ENCODE measurements around the gene IL1B. TPM values are rescaled to one million over a fixed set of nuclear protein-coding genes. Genes with fewer than 3 reads are reported as not detected.

The IL1B gene
- total and polyA plus RNA-seq, 2 experiments from 2014 or later, result 1.1 to 2.4 TPM

GRCh38 chr2:112809112-112809511, 27.5 kb downstream of the IL1B start:
- TF ChIP-seq EZH2phosphoT487 (IDR thresholded peaks at IDR 0.05; ENCODE audit: low read depth, severe bottlenecking, unreplicated experiment) (no peak), CTCF (IDR thresholded peaks at IDR 0.05; ENCODE audit: poor library complexity) (no peak), EZH2 (IDR thresholded peaks at IDR 0.05; ENCODE audit: borderline replicate concordance) (no peak)
- DNase-seq (ENCODE audit: low spot score), result no peak
- peaks cover 3% of the 10 kb centered on the region for H3K4me1 ChIP-seq (ENCODE audit: insufficient read depth)
- H3K79me2 ChIP-seq, result no peaks in the 10 kb centered on the region
- no peaks in the 10 kb centered on the region for H3K9me3 ChIP-seq (ENCODE audit: low read depth)
- H4K20me1 ChIP-seq (ENCODE audit: insufficient read depth, poor library complexity, severe bottlenecking), result no peaks in the 10 kb centered on the region
- H3K4me3 ChIP-seq, result no peak overlapping the region
- H3K27me3 ChIP-seq, result no peaks in the 10 kb centered on the region
- H3K9me2 ChIP-seq (replicated peaks; ENCODE audit: insufficient read depth), result no peaks in the 10 kb centered on the region
- H3K4me2 ChIP-seq, result no peak overlapping the region
- H2AFZ ChIP-seq, result no peak overlapping the region
- H3K27ac ChIP-seq, result no peak overlapping the region
- H3K36me3 ChIP-seq (replicated peaks; ENCODE audit: insufficient read depth, low read depth), result no peaks in the 10 kb centered on the region

- DNase-seq (ENCODE audit: low spot score), result no peak
- no peak overlapping the region for H2AFZ ChIP-seq
- H3K27me3 ChIP-seq, result no peaks in the 10 kb centered on the region
- no peaks in the 10 kb centered on the region for H3K36me3 ChIP-seq (replicated peaks; ENCODE audit: insufficient read depth, low read depth)
- peaks cover 8% of the 10 kb centered on the region for H3K4me1 ChIP-seq (ENCODE audit: insufficient read depth)
- H3K9me2 ChIP-seq (replicated peaks; ENCODE audit: insufficient read depth), result no peaks in the 10 kb centered on the region
- no peak overlapping the region for H3K4me2 ChIP-seq
- no peak overlapping the region for H3K27ac ChIP-seq
- H3K4me3 ChIP-seq, result no peak overlapping the region
- no peak for TF ChIP-seq EZH2 (IDR thresholded peaks at IDR 0.05; ENCODE audit: borderline replicate concordance)
- TF ChIP-seq CTCF (IDR thresholded peaks at IDR 0.05; ENCODE audit: poor library complexity), result no peak
- no peak for TF ChIP-seq EZH2phosphoT487 (IDR thresholded peaks at IDR 0.05; ENCODE audit: low read depth, severe bottlenecking, unreplicated experiment)
- 94% methylated on average over 3 of the region's 3 CpGs for WGBS (ENCODE audit: low lambda C conversion rate, missing lambda C conversion rate)
- no peaks in the 10 kb centered on the region for H3K79me2 ChIP-seq
- H3K9me3 ChIP-seq (ENCODE audit: low read depth), result no peaks in the 10 kb centered on the region
- H4K20me1 ChIP-seq (ENCODE audit: insufficient read depth, poor library complexity, severe bottlenecking), result no peaks in the 10 kb centered on the region
Observed at GRCh38 chr2:112807233-112807807, 29.3 kb downstream of the IL1B start.

DNA sequence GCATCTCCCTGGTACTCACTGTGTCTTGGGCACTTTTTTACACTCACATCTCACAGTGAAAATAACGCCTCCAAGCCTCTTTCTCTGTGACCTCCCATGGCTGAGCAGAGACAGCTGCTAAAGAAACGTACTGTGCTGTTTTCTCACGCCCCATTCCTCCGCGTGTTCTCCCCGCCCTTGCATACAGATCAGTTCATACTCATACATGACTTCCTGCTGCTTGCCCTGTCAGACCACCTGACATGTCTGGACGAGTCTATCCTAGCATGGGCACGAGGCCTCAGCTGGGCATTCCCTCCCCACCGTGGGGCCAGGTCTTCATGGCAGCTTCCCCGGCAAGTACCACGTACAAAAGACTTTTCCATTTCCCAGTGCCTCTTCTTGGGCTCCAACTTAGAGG, 31.0 kb downstream of the IL1B start:
- Histone ChIP-seq H3K4me1 (ENCODE audit: insufficient read depth) (peaks cover 8% of the 10 kb centered on the region), H3K4me2 (no peak overlapping the region), H3K36me3 (replicated peaks; ENCODE audit: insufficient read depth, low read depth) (no peaks in the 10 kb centered on the region), H3K9me3 (ENCODE audit: low read depth) (no peaks in the 10 kb centered on the region), H3K27ac (no peak overlapping the region), H2AFZ (no peak overlapping the region), H3K27me3 (no peaks in the 10 kb centered on the region), H3K4me3 (no peak overlapping the region), H3K9me2 (replicated peaks; ENCODE audit: insufficient read depth) (no peaks in the 10 kb centered on the region), H4K20me1 (ENCODE audit: insufficient read depth, poor library complexity, severe bottlenecking) (no peaks in the 10 kb centered on the region), H3K79me2 (no peaks in the 10 kb centered on the region)
- TF ChIP-seq CTCF (IDR thresholded peaks at IDR 0.05; ENCODE audit: poor library complexity) (no peak), EZH2phosphoT487 (IDR thresholded peaks at IDR 0.05; ENCODE audit: low read depth, severe bottlenecking, unreplicated experiment) (no peak), EZH2 (IDR thresholded peaks at IDR 0.05; ENCODE audit: borderline replicate concordance) (no peak)
- no peak for DNase-seq (ENCODE audit: low spot score)
- 97% methylated on average over 11 of the region's 11 CpGs for WGBS (ENCODE audit: low lambda C conversion rate, missing lambda C conversion rate)
